Spleen (tissue), 7 donors: ENCODE results near the gene NEBL.

Source experiments
- POLR2A ChIP-seq, 3 donors: fragments of 450-650 bp; IDR thresholded peaks; one replicate each; pipeline ENCODE4 v1.5.1; 2017; ENCODE audit warnings: antibody characterized with exemption in 3 of 3, mild to moderate bottlenecking in 1 of 3
- POLR2AphosphoS5 ChIP-seq, 3 donors: sonication (generic); formaldehyde crosslinking; IDR thresholded peaks; one replicate each; pipeline ENCODE4 v1.5.1; 2017; ENCODE audit warnings: antibody characterized with exemption in 3 of 3
- TF ChIP-seq, protein P1 (sequence below), 11 experiments: fragments of 200-600 bp in 7 of 11; fragments of 450-650 bp in 4 of 11; sonication (generic) in 4 of 11; IDR thresholded peaks in 8 of 11; conservative IDR thresholded peaks in 3 of 11; 1 replicate in 7 of 11; 2 replicates in 4 of 11; pipeline versions ENCODE4 v1.4.0 to v1.8.0; 2016 to 2021; ENCODE audit warnings: antibody characterized with exemption in 11 of 11, inconsistent platforms in 4 of 11, mild to moderate bottlenecking in 1 of 11
- donor health status: DM: no; HTN: no; CAD: no; lungs with moderate emphysema.
- donor health status: DM: no; HTN: no; CAD: no.
- donor health status: DM: no; HTN: no; CAD: no.

DNA sequence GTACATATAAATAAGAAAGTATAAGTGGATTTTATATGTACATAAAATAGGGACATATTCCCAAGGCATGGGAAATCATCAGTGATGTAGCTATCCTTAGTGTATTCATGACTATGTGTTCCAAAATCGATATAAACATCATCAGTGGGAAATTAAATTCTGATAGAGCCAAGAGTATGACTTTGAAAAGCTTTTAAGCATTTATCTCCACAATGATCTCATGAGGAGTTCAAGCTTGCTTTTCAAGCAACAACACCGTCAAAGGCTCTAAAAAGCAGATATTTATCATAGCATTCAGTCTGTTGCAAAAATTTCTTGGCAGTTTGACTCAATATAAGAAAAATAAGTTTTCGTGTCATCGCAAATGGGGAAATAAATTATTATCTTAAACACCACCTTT lies 14.5 kb upstream of the NEBL start:
- no peak for TF ChIP-seq POLR2A (IDR thresholded peaks at IDR 0.05)
- TF ChIP-seq, protein P1, sequence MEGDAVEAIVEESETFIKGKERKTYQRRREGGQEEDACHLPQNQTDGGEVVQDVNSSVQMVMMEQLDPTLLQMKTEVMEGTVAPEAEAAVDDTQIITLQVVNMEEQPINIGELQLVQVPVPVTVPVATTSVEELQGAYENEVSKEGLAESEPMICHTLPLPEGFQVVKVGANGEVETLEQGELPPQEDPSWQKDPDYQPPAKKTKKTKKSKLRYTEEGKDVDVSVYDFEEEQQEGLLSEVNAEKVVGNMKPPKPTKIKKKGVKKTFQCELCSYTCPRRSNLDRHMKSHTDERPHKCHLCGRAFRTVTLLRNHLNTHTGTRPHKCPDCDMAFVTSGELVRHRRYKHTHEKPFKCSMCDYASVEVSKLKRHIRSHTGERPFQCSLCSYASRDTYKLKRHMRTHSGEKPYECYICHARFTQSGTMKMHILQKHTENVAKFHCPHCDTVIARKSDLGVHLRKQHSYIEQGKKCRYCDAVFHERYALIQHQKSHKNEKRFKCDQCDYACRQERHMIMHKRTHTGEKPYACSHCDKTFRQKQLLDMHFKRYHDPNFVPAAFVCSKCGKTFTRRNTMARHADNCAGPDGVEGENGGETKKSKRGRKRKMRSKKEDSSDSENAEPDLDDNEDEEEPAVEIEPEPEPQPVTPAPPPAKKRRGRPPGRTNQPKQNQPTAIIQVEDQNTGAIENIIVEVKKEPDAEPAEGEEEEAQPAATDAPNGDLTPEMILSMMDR (IDR thresholded peaks at IDR 0.05 in 8 of 11, conservative IDR thresholded peaks at IDR 0.05 in 3 of 11) = no peak
- TF ChIP-seq POLR2AphosphoS5 (IDR thresholded peaks at IDR 0.05) = no peak
